ENCODE measurements around the gene CPSF7. TPM values are rescaled to one million over a fixed set of nuclear protein-coding genes. Genes with fewer than 3 reads are reported as not detected.
A peak's percentile ranks its signal among the peaks of the same experiment; 100 is the strongest.

Gene CPSF7
- total and polyA plus RNA-seq, 10 of the 15 experiments (the other 5 are each of a cell fraction or from before 2014, with no cell fraction given): 14.9 to 93.1 (median 60.9) TPM

- TF ChIP-seq ZNF384 (IDR thresholded peaks at IDR 0.05; ENCODE audit: borderline replicate concordance, low read depth, low read length) (no peak), IKZF2 (IDR thresholded peaks at IDR 0.05) (no peak), JUNB (IDR thresholded peaks at IDR 0.05) (no peak), PAX8 (IDR thresholded peaks at IDR 0.05) (no peak), E4F1 (IDR thresholded peaks at IDR 0.05; ENCODE audit: borderline replicate concordance, partially characterized antibody) (peak; percentile 48), E2F4 (IDR thresholded peaks at IDR 0.05; ENCODE audit: low read depth, low read length) (no peak), ZBTB33 (IDR thresholded peaks at IDR 0.05) (no peak), BCL3 (IDR thresholded peaks at IDR 0.05; ENCODE audit: borderline replicate concordance, insufficient read depth, low read depth, low read length, poor library complexity, severe bottlenecking) (no peak), YBX1 (IDR thresholded peaks at IDR 0.05) (no peak), FOXM1 (IDR thresholded peaks at IDR 0.05; ENCODE audit: low read depth, low read length) (no peak), ZNF592 (IDR thresholded peaks at IDR 0.05) (no peak), POLR2AphosphoS2 (IDR thresholded peaks at IDR 0.05; ENCODE audit: low read depth, low read length) (peak; percentile 91), KAT2A (conservative IDR thresholded peaks at IDR 0.05; ENCODE audit: control insufficient read depth, low read depth, low read length) (no peak), KLF5 (IDR thresholded peaks at IDR 0.05; ENCODE audit: partially characterized antibody) (no peak), CHD2 (IDR thresholded peaks at IDR 0.05; ENCODE audit: borderline replicate concordance, low read depth, low read length) (no peak), MYB (IDR thresholded peaks at IDR 0.05; ENCODE audit: borderline replicate concordance, low read depth, low read length) (no peak), HDAC2 (IDR thresholded peaks at IDR 0.05) (no peak)
These were observed at the start of gene CPSF7, which contains the start of gene SDHAF2 (continued) for GRCh38 chr11:61429691-61430582.
